ENCODE results near the gene MS4A18. TPM values are rescaled to one million over a fixed set of nuclear protein-coding genes. Genes with fewer than 3 reads are reported as not detected.

MS4A18 gene
- total RNA-seq, 1 donor = not detected

- DNase-seq (ENCODE audit: insufficient read length, low spot score, missing footprints) = peak; percentile 38
- Histone ChIP-seq H3K9me3 (ENCODE audit: low read depth, low read length) (no peaks in the 10 kb centered on the region), H3K4me2 (ENCODE audit: insufficient read depth, low read length) (no peak overlapping the region), H3K27me3 (ENCODE audit: insufficient read depth, low read length) (peaks cover 19% of the 10 kb centered on the region), H3K79me2 (ENCODE audit: insufficient read depth, low read length) (no peaks in the 10 kb centered on the region), H3K4me1 (ENCODE audit: insufficient read depth, low read length) (no peaks in the 10 kb centered on the region), H3K4me3 (ENCODE audit: insufficient read depth, low read length) (no peak overlapping the region), H4K20me1 (ENCODE audit: insufficient read depth, low read length) (no peaks in the 10 kb centered on the region), H2AFZ (ENCODE audit: low read length) (no peak overlapping the region), H3K36me3 (ENCODE audit: insufficient read depth, low read length) (no peaks in the 10 kb centered on the region), H3K27ac (ENCODE audit: low read depth, low read length) (no peak overlapping the region)
- no peak for TF ChIP-seq CTCF (IDR thresholded peaks at IDR 0.05; ENCODE audit: extremely low read depth, low read depth, low read length)
Measured at GRCh38 chr11:60761436-60762190, 37.1 kb downstream of the MS4A18 start.

GRCh38 chr11:60762851-60763691 is 38.6 kb downstream of the MS4A18 start:
- Histone ChIP-seq H3K36me3 (ENCODE audit: insufficient read depth, low read length) (no peaks in the 10 kb centered on the region), H3K27ac (ENCODE audit: low read depth, low read length) (no peak overlapping the region), H4K20me1 (ENCODE audit: insufficient read depth, low read length) (no peaks in the 10 kb centered on the region), H3K4me2 (ENCODE audit: insufficient read depth, low read length) (no peak overlapping the region), H3K4me1 (ENCODE audit: insufficient read depth, low read length) (no peaks in the 10 kb centered on the region), H3K9me3 (ENCODE audit: low read depth, low read length) (no peaks in the 10 kb centered on the region), H3K79me2 (ENCODE audit: insufficient read depth, low read length) (no peaks in the 10 kb centered on the region), H2AFZ (ENCODE audit: low read length) (no peak overlapping the region), H3K27me3 (ENCODE audit: insufficient read depth, low read length) (peaks cover 19% of the 10 kb centered on the region), H3K4me3 (ENCODE audit: insufficient read depth, low read length) (no peak overlapping the region)
- peak; percentile 28 for TF ChIP-seq CTCF (IDR thresholded peaks at IDR 0.05; ENCODE audit: extremely low read depth, low read depth, low read length)
- DNase-seq (ENCODE audit: insufficient read length, low spot score, missing footprints) = no peak

- peaks cover 15% of the 10 kb centered on the region for H3K27me3 ChIP-seq (ENCODE audit: insufficient read depth, low read length)
- H2AFZ ChIP-seq (ENCODE audit: low read length) = no peak overlapping the region
- H3K36me3 ChIP-seq (ENCODE audit: insufficient read depth, low read length) = no peaks in the 10 kb centered on the region
- H3K9me3 ChIP-seq (ENCODE audit: low read depth, low read length) = no peaks in the 10 kb centered on the region
- TF ChIP-seq CTCF (IDR thresholded peaks at IDR 0.05; ENCODE audit: extremely low read depth, low read depth, low read length) = no peak
- no peak overlapping the region for H3K27ac ChIP-seq (ENCODE audit: low read depth, low read length)
- H4K20me1 ChIP-seq (ENCODE audit: insufficient read depth, low read length) = no peaks in the 10 kb centered on the region
- no peak overlapping the region for H3K4me2 ChIP-seq (ENCODE audit: insufficient read depth, low read length)
- DNase-seq (ENCODE audit: insufficient read length, low spot score, missing footprints) = peak; percentile 23
- no peaks in the 10 kb centered on the region for H3K79me2 ChIP-seq (ENCODE audit: insufficient read depth, low read length)
- no peaks in the 10 kb centered on the region for H3K4me1 ChIP-seq (ENCODE audit: insufficient read depth, low read length)
- H3K4me3 ChIP-seq (ENCODE audit: insufficient read depth, low read length) = no peak overlapping the region
Measured at GRCh38 chr11:60763692-60764369, 39.3 kb downstream of the MS4A18 start.
